COLO829 (cell line): ENCODE measurements around the gene ANKRD44.

ENCODE experiments used
- DNase-seq: peaks from one replicate; pipeline ENCODE4 v3.0.0; 2012; ENCODE audit warnings: low spot score

Gene ANKRD44

GRCh38 chr2:196956069-196956468 lies 354.5 kb downstream of the ANKRD44 start:
- no peak for DNase-seq

DNA sequence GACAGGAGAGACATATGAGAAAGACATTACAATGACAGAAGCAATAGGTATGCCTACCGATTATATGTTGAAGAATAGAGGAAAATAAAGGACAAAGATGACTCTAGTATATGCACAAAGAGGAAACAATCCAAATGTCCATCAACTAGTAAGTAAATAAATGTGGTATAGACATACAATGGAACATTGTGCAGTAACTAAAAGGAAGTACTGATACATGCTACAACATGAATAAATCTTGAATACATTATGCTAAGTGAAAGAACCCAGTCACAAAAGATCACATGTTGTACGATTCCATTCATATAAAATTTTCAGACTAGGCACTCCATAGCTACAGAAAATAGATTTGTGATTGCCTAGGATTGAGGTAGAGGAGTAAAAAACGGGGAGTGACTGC lies 355.5 kb downstream of the ANKRD44 start:
- peak; percentile 64 for DNase-seq

GRCh38 chr2:196954001-196954400 lies 356.6 kb downstream of the ANKRD44 start:
- no peak for DNase-seq

- DNase-seq = no peak
These were observed 357.6 kb downstream of the ANKRD44 start for GRCh38 chr2:196952936-196953335.

- DNase-seq = no peak
These were observed 358.6 kb downstream of the ANKRD44 start for GRCh38 chr2:196951973-196952372.

DNA sequence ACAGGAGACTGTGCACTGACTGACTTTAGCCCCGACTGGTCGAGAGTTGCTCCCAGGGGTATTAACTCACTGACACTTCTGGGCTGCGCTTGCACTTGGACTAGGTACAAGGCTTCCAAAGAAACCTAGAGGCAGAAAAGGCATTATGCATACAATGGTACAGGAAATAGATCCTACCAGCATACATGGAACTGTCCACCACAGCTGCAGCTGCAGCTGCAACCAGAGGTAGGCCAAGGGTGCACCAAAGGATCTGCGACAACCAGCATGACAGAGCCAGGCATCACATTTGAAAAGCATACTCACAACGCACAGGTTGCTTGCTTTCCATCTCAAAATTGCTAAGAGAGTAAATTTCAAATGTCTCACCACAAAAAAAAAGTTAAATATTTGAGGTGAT lies 361.5 kb downstream of the ANKRD44 start:
- DNase-seq = no peak

DNA sequence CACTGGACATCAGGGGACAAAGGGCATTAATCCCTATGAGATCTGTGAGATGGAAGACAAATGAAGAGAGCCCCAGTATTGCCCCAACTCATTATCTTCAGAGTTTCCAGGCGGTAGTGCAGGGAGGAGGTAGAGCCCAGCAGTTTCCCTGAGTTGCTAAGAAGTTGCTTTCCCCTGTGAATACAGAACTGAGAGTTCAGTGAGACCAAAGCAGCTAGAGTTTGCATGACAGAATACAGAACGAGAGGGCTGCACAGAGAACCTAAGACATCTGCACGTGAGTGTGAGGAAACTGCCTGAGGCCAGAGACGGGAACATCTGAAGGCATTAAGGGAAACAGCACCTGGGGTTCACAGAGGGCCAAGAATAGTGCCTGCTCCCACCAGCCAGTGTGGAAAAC lies 366.0 kb downstream of the ANKRD44 start:
- DNase-seq = no peak

GRCh38 chr2:196941398-196942078 lies 369.0 kb downstream of the ANKRD44 start:
- DNase-seq = no peak

GRCh38 chr2:196939371-196939770 lies 371.2 kb downstream of the ANKRD44 start:
- DNase-seq = no peak
